Endothelial cell of umbilical vein (primary cell): ENCODE results near the gene AP4M1. TPM values are rescaled to one million over a fixed set of nuclear protein-coding genes. Genes with fewer than 3 reads are reported as not detected.

Source experiments
- BruUV-seq: library from RNA; stranded (reverse); fragments of 400-500 nt; replicated peaks from 2 replicates; lab custom pipeline; 2021; lab: Mats Ljungman, UMichigan
- CTCF ChIA-PET: fragments of 300-600, 350-600 bp; sonication (Branson Sonifier 250); formaldehyde crosslinking; loops from one replicate; lab custom pipeline; 2021; ENCODE audit warnings: antibody characterized with exemption, inconsistent platforms; lab: Charles Lee
- POLR2A ChIA-PET: fragments of 300-600, 350-600 bp; sonication (Branson Sonifier 250); formaldehyde crosslinking; loops from one replicate; lab custom pipeline; 2021; ENCODE audit warnings: antibody characterized with exemption, inconsistent platforms; lab: Charles Lee
- DNase-seq: peaks from one replicate; pipeline ENCODE4 v3.0.0-alpha.2; 2011; ENCODE audit warnings: low read depth, low spot score
- FAIRE-seq: peaks from 2 replicates; lab custom pipeline; 2011; peaks lifted over from hg19 to GRCh38; lab: Jason Lieb, UNC
- H2AFZ ChIP-seq: 2 replicates; pipeline ENCODE4 v1.6.0; 2012; ENCODE audit warnings: low read depth, low read length, control low read depth, inconsistent platforms
- H3K27ac ChIP-seq: 2 replicates; pipeline ENCODE4 v1.5.1; 2011; ENCODE audit warnings: low read depth, mild to moderate bottlenecking, control low read depth, low read length, moderate library complexity; ENCODE audit not compliant: insufficient read depth
- H3K27me3 ChIP-seq, 2 experiments: 2 replicates each; pipeline versions ENCODE4 v1.6.0 to v1.6.1; 2011; ENCODE audit warnings: low read length in 2 of 2, mixed read lengths in 1 of 2; ENCODE audit not compliant: control insufficient read depth in 2 of 2, insufficient read depth in 2 of 2
- H3K36me3 ChIP-seq, 2 experiments: 2 replicates in 1 of 2; 3 replicates in 1 of 2; pipeline ENCODE4 v1.5.1; 2011; ENCODE audit warnings: low read length in 2 of 2, mild to moderate bottlenecking in 1 of 2, moderate library complexity in 1 of 2; ENCODE audit not compliant: control insufficient read depth in 2 of 2, insufficient read depth in 2 of 2; ENCODE audit errors: extremely low read depth in 1 of 2
- H3K4me1 ChIP-seq: 3 replicates; pipeline ENCODE4 v1.5.1; 2011; ENCODE audit warnings: mild to moderate bottlenecking, low read length; ENCODE audit not compliant: control insufficient read depth, insufficient read depth; ENCODE audit errors: extremely low read depth
- H3K4me2 ChIP-seq: 2 replicates; pipeline ENCODE4 v1.6.1; 2011; ENCODE audit warnings: low read length, control low read depth, mixed read lengths; ENCODE audit not compliant: insufficient read depth
- H3K4me3 ChIP-seq, 3 experiments: fragments of 200-600 bp in 1 of 3; sonication (generic), shearing (Covaris generic) in 1 of 3; replicated peaks in 1 of 3; 2 replicates each; pipeline ENCODE4 v1.5.1; 2011 to 2016; ENCODE audit warnings: control low read depth in 3 of 3, low read length in 3 of 3, mild to moderate bottlenecking in 2 of 3, inconsistent platforms in 1 of 3, low read depth in 1 of 3, moderate library complexity in 1 of 3; ENCODE audit not compliant: insufficient read depth in 1 of 3
- H3K79me2 ChIP-seq: 2 replicates; pipeline ENCODE4 v1.6.0; 2012; ENCODE audit warnings: low read length, inconsistent platforms; ENCODE audit not compliant: control insufficient read depth, insufficient read depth
- H3K9ac ChIP-seq: replicated peaks from 2 replicates; pipeline ENCODE3; 2011; ENCODE audit warnings: low read length, control low read depth; ENCODE audit not compliant: insufficient read depth; ENCODE audit errors: extremely low read depth
- H3K9me1 ChIP-seq: replicated peaks from 3 replicates; pipeline ENCODE4 v1.6.0; 2011; ENCODE audit warnings: mild to moderate bottlenecking, low read length; ENCODE audit not compliant: control insufficient read depth, insufficient read depth; ENCODE audit errors: extremely low read depth
- H3K9me3 ChIP-seq: replicated peaks from 2 replicates; pipeline ENCODE4 v1.5.1; 2012; ENCODE audit warnings: low read length, inconsistent platforms; ENCODE audit not compliant: control insufficient read depth, insufficient read depth
- H4K20me1 ChIP-seq: replicated peaks from 2 replicates; pipeline ENCODE3; 2011; ENCODE audit warnings: mild to moderate bottlenecking, low read length; ENCODE audit not compliant: control insufficient read depth, insufficient read depth; ENCODE audit errors: extremely low read depth
- EZH2 ChIP-seq: IDR thresholded peaks from 2 replicates; pipeline ENCODE4 v1.6.1; 2012; ENCODE audit warnings: borderline replicate concordance, low read depth, mild to moderate bottlenecking, moderate library complexity, low read length, inconsistent platforms; ENCODE audit not compliant: severe bottlenecking
- FOS ChIP-seq: IDR thresholded peaks from 2 replicates; pipeline ENCODE4 v1.6.1; 2011; ENCODE audit warnings: mild to moderate bottlenecking, low read length, moderate library complexity, borderline replicate concordance; ENCODE audit not compliant: insufficient read depth
- GATA2 ChIP-seq: IDR thresholded peaks from 2 replicates; pipeline ENCODE4 v1.7.0; 2011; ENCODE audit warnings: low read depth, mild to moderate bottlenecking, moderate library complexity, mixed read lengths, low read length; ENCODE audit not compliant: insufficient read length, insufficient read depth
- JUN ChIP-seq: IDR thresholded peaks from 2 replicates; pipeline ENCODE4 v1.6.1; 2011; ENCODE audit warnings: borderline replicate concordance, low read depth; ENCODE audit not compliant: insufficient read length, insufficient read depth
- MYC ChIP-seq: IDR thresholded peaks from one replicate; pipeline ENCODE4 v1.6.1; 2011; ENCODE audit warnings: mild to moderate bottlenecking, low read depth, low read length
- POLR2A ChIP-seq: IDR thresholded peaks from 2 replicates; pipeline ENCODE4 v1.6.1; 2012; ENCODE audit warnings: low read depth, mild to moderate bottlenecking, control low read depth, low read length
- POLR2AphosphoS5 ChIP-seq: IDR thresholded peaks from 2 replicates; pipeline ENCODE4 v1.6.1; 2012; ENCODE audit warnings: low read depth, mild to moderate bottlenecking, control low read depth, low read length, moderate library complexity; ENCODE audit not compliant: insufficient read depth
- dilution Hi-C: fragments of 300-500 bp; cut with MboI; formaldehyde crosslinking; loops from one replicate; pipeline ENCODE4 v1.15.0; 2019; ENCODE audit warnings: low sequenced_read_pairs; ENCODE audit not compliant: extremely low pct_ligation_motif_present
- intact Hi-C: fragments of 100-400 bp; cut with micrococcal nuclease; formaldehyde crosslinking; loops from one replicate; pipeline ENCODE4 v1.10.0; 2022
- polyA plus RNA-seq, 4 experiments: library from polyadenylated mRNA; depleted of rRNA in 3 of 4; stranded (reverse) in 3 of 4; unstranded in 1 of 4; fragments of >200 nt; gene quantifications; 2 replicates each; pipeline versions ENCODE4 v1.2.1 to v1.2.3, GENCODE V29; 2011 to 2012; ENCODE audit warnings: missing spikeins in 1 of 4
- total RNA-seq: library from RNA; stranded (reverse); gene quantifications from 2 replicates; pipeline ENCODE4 v1.2.3, GENCODE V29; 2021
- TF ChIP-seq, protein P1 (sequence below): IDR thresholded peaks from 2 replicates; pipeline ENCODE4 v1.6.1; 2011; ENCODE audit not compliant: insufficient read depth, insufficient read length
- TF ChIP-seq, protein P2 (sequence below), 2 donors: IDR thresholded peaks; 1 replicate in 1 of 2; 2 replicates in 1 of 2; pipeline ENCODE4 v1.5.1; 2011; ENCODE audit warnings: low read length in 2 of 2, mild to moderate bottlenecking in 2 of 2, moderate library complexity in 2 of 2, control low read depth in 1 of 2, inconsistent platforms in 1 of 2, low read depth in 1 of 2; ENCODE audit not compliant: insufficient read depth in 1 of 2; ENCODE audit errors: extremely low read depth in 1 of 2

AP4M1 gene
- total and polyA plus RNA-seq, 2 donors (not counting 3 experiments of a cell fraction or from before 2014, with no cell fraction given): 20.5 to 27.4 TPM

DNA sequence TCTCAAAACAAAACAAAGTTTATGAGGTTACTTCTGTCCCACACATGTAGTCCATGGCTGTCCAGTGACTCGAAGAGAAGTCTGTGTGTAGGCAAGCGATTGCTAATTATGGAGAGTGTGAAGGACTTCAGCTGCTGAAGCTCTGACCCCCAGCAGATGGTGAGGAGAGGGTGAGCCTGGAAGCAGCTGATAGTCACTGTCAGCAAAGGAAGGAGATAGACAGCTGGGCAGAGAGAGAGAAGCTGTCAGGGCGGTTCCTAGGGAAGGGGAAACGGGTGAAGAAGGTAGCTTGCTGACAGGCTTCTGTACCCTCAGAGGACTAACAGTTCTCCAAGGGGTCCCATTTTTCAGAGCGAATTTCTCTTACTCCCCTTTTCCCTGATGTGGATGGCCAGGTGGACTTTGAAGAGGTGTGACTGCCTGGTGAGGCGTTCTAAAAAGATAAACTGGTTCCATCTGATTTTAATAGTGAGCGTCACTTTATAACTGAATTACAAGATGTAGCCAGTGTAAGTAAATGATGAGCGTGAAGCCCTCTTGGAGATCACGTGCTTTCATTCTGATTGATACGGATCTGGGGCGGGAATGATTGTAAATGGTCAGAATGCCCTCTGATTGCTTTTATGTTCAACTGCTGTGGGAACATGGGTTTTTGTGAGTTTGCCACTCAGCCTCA lies 39.8 kb upstream of the AP4M1 start:
- POLR2A ChIA-PET: interaction anchor here (0.6 kb wide), 1 partner anchor 9 kb away, joined by 3 read pairs; no protein-coding TSS in a partner anchor
- no peaks in the 10 kb centered on the region for H3K9me3 ChIP-seq
- no peak overlapping the region for H3K4me3 ChIP-seq
- no TSS peak for BruUV-seq
- no peak for DNase-seq
- no peaks in the 10 kb centered on the region for H3K9me1 ChIP-seq
- no peak overlapping the region for H3K9ac ChIP-seq
- H3K79me2 ChIP-seq: no peaks in the 10 kb centered on the region
- H3K27ac ChIP-seq: no peak overlapping the region
- CTCF ChIA-PET: interaction anchor here (1.0 kb wide), 1 partner anchor 68 kb away, joined by 3 read pairs; no protein-coding TSS in a partner anchor
- dilution Hi-C loops (no loop called here), intact Hi-C loops (no loop called here)
- H3K4me1 ChIP-seq: no peaks in the 10 kb centered on the region
- H3K27me3 ChIP-seq: no peaks in the 10 kb centered on the region
- no peak overlapping the region for H2AFZ ChIP-seq
- H4K20me1 ChIP-seq: no peaks in the 10 kb centered on the region
- no peak overlapping the region for H3K4me2 ChIP-seq
- no peak for TF ChIP-seq POLR2A
- TF ChIP-seq JUN: no peak
- TF ChIP-seq EZH2: no peak
- peaks cover 23% of the 10 kb centered on the region in 2 experiments for H3K36me3 ChIP-seq
- no peak for FAIRE-seq

DNA sequence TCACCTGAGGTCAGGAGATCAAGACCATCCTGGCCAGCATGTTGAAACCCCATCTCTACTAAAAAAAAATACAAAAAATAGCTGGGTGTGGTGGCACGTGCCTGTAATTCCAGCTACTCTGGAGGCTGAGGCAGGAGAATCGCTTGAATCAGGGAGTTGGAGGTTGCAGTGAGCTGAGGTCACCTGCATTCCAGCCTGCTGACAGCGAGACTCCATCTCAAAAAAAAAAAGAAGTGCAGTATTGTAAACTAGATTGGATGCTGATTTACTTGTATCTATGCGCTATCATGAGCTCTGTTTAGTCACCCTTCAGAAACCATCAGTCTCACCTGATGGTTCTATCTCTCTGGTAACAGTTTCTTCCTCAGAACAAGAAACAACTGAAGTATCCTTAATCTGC lies 38.1 kb upstream of the AP4M1 start:
- intact Hi-C loops (no loop called here), dilution Hi-C loops (no loop called here)
- H2AFZ ChIP-seq: no peak overlapping the region
- no peaks in the 10 kb centered on the region for H3K27me3 ChIP-seq
- H3K9ac ChIP-seq: no peak overlapping the region
- H3K4me2 ChIP-seq: no peak overlapping the region
- POLR2A ChIA-PET: no interaction called here
- DNase-seq (no peak), FAIRE-seq (no peak)
- H3K79me2 ChIP-seq: no peaks in the 10 kb centered on the region
- no peak overlapping the region for H3K27ac ChIP-seq
- no peak overlapping the region for H3K4me3 ChIP-seq
- peaks cover 13 to 16% of the 10 kb centered on the region in 2 experiments for H3K36me3 ChIP-seq
- no peaks in the 10 kb centered on the region for H3K9me3 ChIP-seq
- no TSS peak for BruUV-seq
- no peaks in the 10 kb centered on the region for H4K20me1 ChIP-seq
- H3K4me1 ChIP-seq: no peaks in the 10 kb centered on the region
- no peaks in the 10 kb centered on the region for H3K9me1 ChIP-seq
- CTCF ChIA-PET: interaction anchor here (0.6 to 1.6 kb wide), 5 partner anchors 12 to 41 kb away, joined by 3 to 8 read pairs (median 4); no protein-coding TSS in a partner anchor
- no peak for TF ChIP-seq MYC
- TF ChIP-seq EZH2: no peak
- no peak for TF ChIP-seq JUN
- TF ChIP-seq, protein P1, sequence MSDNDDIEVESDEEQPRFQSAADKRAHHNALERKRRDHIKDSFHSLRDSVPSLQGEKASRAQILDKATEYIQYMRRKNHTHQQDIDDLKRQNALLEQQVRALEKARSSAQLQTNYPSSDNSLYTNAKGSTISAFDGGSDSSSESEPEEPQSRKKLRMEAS: no peak
- no peak for TF ChIP-seq POLR2A
- no peak for TF ChIP-seq GATA2
- TF ChIP-seq FOS: no peak
- no peak for TF ChIP-seq POLR2AphosphoS5
- TF ChIP-seq, protein P2, sequence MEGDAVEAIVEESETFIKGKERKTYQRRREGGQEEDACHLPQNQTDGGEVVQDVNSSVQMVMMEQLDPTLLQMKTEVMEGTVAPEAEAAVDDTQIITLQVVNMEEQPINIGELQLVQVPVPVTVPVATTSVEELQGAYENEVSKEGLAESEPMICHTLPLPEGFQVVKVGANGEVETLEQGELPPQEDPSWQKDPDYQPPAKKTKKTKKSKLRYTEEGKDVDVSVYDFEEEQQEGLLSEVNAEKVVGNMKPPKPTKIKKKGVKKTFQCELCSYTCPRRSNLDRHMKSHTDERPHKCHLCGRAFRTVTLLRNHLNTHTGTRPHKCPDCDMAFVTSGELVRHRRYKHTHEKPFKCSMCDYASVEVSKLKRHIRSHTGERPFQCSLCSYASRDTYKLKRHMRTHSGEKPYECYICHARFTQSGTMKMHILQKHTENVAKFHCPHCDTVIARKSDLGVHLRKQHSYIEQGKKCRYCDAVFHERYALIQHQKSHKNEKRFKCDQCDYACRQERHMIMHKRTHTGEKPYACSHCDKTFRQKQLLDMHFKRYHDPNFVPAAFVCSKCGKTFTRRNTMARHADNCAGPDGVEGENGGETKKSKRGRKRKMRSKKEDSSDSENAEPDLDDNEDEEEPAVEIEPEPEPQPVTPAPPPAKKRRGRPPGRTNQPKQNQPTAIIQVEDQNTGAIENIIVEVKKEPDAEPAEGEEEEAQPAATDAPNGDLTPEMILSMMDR (IDR thresholded peaks at IDR 0.05; ENCODE audit: extremely low read depth in 1 of 2, insufficient read depth in 1 of 2, low read depth in 1 of 2, low read length in 2 of 2): no peak
